NB4 (cell line): Measurements from ENCODE around the gene MRPL38.

Experiments used
- MAX ChIP-seq: IDR thresholded peaks from 2 replicates; pipeline ENCODE4 v1.6.1; 2011; ENCODE audit warnings: low read depth, low read length
- POLR2A ChIP-seq: IDR thresholded peaks from 2 replicates; pipeline ENCODE4 v1.6.1; 2011; ENCODE audit warnings: mild to moderate bottlenecking; ENCODE audit not compliant: insufficient read length; ENCODE audit errors: extremely low read depth
- TF ChIP-seq, protein P1 (sequence below): IDR thresholded peaks from one replicate; pipeline ENCODE4 v1.5.1; 2012; ENCODE audit warnings: low read depth, low read length

DNA sequence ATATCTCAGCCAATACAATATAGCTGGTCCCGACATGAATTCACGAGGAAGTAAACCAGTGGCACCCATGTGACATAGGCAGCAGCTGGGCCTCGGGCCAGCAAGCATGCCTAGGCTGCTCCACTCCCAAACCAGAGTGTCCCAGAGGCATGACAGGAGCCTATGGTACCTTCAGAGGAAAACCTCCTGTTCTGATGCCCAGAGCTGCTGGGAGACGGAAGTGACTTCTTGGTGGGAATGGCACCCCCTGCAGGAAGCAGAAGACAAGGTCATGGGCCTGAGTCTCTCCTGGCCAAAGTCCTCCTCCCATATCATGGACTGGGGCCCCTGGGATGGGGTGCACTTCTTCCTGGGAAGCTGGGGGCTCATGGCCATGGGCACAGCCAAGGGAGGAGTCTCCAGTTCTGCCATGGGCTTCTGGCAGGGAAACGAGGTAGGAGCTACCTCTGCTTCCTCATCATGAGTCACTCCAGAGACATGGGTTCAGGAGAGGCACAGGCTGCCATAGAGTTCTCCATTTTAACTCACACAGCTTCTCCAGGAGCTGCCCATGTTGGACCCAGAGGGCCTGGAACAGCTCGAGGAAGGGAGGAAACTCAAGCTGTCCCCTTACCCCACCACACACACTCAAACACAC is 22.7 kb upstream of the MRPL38 start:
- TF ChIP-seq, protein P1, sequence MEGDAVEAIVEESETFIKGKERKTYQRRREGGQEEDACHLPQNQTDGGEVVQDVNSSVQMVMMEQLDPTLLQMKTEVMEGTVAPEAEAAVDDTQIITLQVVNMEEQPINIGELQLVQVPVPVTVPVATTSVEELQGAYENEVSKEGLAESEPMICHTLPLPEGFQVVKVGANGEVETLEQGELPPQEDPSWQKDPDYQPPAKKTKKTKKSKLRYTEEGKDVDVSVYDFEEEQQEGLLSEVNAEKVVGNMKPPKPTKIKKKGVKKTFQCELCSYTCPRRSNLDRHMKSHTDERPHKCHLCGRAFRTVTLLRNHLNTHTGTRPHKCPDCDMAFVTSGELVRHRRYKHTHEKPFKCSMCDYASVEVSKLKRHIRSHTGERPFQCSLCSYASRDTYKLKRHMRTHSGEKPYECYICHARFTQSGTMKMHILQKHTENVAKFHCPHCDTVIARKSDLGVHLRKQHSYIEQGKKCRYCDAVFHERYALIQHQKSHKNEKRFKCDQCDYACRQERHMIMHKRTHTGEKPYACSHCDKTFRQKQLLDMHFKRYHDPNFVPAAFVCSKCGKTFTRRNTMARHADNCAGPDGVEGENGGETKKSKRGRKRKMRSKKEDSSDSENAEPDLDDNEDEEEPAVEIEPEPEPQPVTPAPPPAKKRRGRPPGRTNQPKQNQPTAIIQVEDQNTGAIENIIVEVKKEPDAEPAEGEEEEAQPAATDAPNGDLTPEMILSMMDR, result peak; percentile 13
- TF ChIP-seq POLR2A, result no peak
- no peak for TF ChIP-seq MAX
